Measurements from ENCODE around the gene PHACTR1.

The PHACTR1 gene

DNA sequence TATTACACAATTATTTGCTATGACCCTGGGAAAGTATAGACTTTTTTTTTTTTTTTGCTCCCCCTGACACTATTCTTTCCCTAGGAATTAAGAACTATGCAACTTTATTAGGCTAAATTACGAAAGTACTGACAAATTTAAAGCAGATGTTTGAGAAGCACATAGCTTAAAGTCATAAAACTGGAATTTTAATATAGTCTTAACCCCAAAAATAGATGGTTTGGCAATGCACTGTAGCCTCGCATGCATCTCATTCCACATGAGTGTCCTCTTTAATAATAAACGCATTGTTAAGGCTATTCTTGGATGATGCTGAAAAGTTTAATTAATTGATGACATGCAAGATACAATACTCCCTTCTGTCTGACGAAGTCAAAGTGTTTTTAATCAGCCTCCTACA is 562.4 kb downstream of the PHACTR1 start:
- TF ChIP-seq, protein P1, sequence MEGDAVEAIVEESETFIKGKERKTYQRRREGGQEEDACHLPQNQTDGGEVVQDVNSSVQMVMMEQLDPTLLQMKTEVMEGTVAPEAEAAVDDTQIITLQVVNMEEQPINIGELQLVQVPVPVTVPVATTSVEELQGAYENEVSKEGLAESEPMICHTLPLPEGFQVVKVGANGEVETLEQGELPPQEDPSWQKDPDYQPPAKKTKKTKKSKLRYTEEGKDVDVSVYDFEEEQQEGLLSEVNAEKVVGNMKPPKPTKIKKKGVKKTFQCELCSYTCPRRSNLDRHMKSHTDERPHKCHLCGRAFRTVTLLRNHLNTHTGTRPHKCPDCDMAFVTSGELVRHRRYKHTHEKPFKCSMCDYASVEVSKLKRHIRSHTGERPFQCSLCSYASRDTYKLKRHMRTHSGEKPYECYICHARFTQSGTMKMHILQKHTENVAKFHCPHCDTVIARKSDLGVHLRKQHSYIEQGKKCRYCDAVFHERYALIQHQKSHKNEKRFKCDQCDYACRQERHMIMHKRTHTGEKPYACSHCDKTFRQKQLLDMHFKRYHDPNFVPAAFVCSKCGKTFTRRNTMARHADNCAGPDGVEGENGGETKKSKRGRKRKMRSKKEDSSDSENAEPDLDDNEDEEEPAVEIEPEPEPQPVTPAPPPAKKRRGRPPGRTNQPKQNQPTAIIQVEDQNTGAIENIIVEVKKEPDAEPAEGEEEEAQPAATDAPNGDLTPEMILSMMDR (IDR thresholded peaks at IDR 0.05; ENCODE audit: low read depth, low read length, missing control alignments): no peak
- DNase-seq (ENCODE audit: extremely low read depth, low read depth): no peak
- H3K4me3 ChIP-seq (replicated peaks; ENCODE audit: low read depth, low read length): no peak overlapping the region

DNA sequence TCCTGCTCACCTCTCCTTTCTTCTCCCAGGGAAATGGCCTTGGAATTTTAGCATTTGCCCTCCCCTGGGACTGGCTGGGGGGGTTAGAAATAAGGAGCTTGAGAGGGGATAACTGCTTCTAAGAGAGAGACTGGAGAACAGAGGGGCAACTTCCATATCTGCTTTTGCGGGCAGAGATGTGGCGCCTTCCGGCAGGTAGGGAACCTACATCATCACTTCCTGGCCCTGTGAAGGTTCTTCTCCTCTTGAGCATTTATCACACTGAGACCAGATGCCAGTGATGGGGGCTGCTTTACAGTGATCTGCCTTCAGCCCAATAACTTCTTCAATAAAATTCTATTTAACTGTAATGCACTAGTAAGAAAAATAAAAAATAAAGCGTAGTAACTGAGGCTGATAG is 563.7 kb downstream of the PHACTR1 start:
- no peak overlapping the region for H3K4me3 ChIP-seq (replicated peaks; ENCODE audit: low read depth, low read length)
- TF ChIP-seq, protein P1 (IDR thresholded peaks at IDR 0.05; ENCODE audit: low read depth, low read length, missing control alignments): no peak
- no peak for DNase-seq (ENCODE audit: extremely low read depth, low read depth)

DNA sequence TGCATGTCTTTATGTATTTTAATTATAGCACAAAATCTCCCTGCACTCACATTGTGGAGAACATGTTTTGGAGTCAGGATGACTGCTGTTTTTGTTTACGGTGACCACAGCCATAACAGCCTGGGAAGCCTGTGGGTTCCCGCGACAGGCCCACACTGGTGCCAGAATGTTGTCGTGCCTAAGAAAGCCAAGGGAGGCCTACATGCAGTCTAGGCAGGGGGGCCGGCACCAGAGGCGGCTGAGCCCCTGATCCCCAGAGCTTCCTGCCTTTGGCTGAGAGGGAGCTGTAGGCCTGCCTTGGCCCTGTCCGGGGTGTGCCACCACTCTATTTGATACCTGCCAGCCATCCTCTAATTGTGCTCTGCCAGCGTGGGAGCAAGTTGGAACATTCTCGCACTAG is 565.1 kb downstream of the PHACTR1 start:
- no peak overlapping the region for H3K4me3 ChIP-seq (replicated peaks; ENCODE audit: low read depth, low read length)
- no peak for DNase-seq (ENCODE audit: extremely low read depth, low read depth)
- TF ChIP-seq, protein P1 (IDR thresholded peaks at IDR 0.05; ENCODE audit: low read depth, low read length, missing control alignments): no peak

DNA sequence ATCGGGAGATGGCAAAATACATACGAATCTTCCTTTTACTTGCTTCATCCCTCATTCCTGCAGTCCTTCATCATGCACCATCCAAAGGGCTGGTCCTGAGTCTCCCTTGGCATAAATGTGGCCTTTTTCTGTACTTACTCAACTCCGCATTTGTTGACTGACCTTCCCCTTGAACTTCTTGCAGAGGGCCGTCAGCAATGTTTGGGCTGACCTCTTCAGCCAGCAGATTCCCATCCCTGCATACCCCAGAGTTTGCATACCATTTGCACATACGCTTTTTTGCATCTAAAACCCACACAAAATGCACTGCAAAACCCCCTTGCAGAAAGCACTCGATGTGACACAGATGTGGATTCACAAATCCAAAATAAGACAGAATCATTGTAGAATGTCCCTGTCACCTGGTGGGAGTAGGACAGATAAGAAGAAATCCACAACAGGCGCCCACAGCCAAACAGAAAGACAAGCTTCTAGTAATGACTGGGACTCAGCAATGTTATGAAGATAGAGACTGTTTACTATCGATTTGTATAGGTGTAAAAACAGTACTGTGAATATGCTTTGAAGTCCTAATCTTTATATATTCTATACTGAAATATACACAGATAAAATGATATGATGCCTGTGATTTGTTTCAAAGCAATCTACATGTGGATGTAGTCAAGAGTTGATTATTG is 566.0 kb downstream of the PHACTR1 start:
- no peak for DNase-seq (ENCODE audit: extremely low read depth, low read depth)
- H3K4me3 ChIP-seq (replicated peaks; ENCODE audit: low read depth, low read length): no peak overlapping the region
- TF ChIP-seq, protein P1 (IDR thresholded peaks at IDR 0.05; ENCODE audit: low read depth, low read length, missing control alignments): no peak

DNA sequence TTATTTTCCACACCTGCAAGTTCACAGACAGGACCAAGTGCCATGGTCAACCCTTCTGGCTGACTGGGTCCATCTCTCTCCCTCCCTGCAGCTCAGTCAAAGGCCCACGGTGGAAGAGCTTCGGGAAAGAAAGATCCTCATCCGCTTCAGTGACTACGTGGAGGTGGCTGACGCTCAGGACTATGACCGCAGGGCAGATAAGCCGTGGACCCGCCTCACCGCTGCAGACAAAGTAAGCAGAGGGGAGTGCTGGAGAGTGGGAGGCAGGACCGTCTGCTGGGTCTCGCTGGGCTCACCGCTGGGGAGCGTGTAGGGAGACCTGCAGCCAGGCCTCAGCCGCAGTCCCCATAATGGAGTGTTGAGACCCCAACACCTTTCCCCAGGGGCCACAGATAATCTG is 566.8 kb downstream of the PHACTR1 start:
- TF ChIP-seq, protein P1 (IDR thresholded peaks at IDR 0.05; ENCODE audit: low read depth, low read length, missing control alignments): no peak
- DNase-seq (ENCODE audit: extremely low read depth, low read depth): no peak
- H3K4me3 ChIP-seq (replicated peaks; ENCODE audit: low read depth, low read length): no peak overlapping the region

DNA sequence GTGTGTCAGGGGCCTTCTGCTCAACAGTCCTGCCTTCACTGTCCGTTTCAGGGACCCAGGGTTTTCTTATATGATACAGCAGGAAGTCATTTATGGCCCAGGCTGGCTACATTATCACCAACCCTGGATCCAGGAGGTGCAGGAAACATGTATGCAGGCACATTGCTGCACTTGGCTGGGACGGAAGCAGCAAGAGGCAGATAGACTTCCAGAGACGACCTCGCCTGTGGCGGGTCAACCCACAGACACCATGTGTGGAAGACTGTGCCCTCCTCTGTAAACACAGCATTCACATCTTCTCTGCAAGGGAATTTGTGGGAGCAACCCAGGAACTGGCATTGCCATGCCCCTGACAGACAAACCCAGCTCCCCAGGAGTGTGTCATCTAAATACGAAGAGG is 568.1 kb downstream of the PHACTR1 start:
- no peak for DNase-seq (ENCODE audit: extremely low read depth, low read depth)
- TF ChIP-seq, protein P1 (IDR thresholded peaks at IDR 0.05; ENCODE audit: low read depth, low read length, missing control alignments): no peak
- H3K4me3 ChIP-seq (replicated peaks; ENCODE audit: low read depth, low read length): no peak overlapping the region

DNA sequence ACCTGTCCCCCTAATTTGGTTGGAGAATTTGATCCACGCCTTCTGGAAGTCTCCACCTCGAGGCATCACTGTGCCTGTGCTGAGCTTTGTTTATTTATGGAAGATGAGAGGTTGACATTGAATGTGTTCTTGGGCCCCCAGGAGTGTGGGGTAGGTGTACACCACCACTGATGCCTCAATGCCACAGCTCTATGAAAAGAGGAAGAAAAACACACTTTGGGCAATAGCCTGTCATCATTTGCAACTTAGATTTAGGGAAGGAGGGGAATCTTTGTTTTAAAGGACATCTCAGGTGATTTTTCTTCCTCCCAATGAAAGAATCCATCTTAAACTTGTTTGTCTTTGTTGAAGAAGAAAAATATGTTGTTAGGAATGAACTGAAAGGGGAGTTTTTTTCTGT is 569.1 kb downstream of the PHACTR1 start:
- no peak for DNase-seq (ENCODE audit: extremely low read depth, low read depth)
- TF ChIP-seq, protein P1 (IDR thresholded peaks at IDR 0.05; ENCODE audit: low read depth, low read length, missing control alignments): no peak
- H3K4me3 ChIP-seq (replicated peaks; ENCODE audit: low read depth, low read length): no peak overlapping the region
